Smooth muscle cell of the brain vasculature (primary cell): ENCODE results near the gene KIAA1614.
"Not testable (repeated sequence)": the region's sequence is repeated elsewhere in the genome, so short reads cannot be mapped to it uniquely, and the experiment has no call there.

Experiments
- DNase-seq: peaks from one replicate; pipeline ENCODE4 v3.0.0-alpha.2; 2012; ENCODE audit warnings: low read depth, low spot score

The KIAA1614 gene

GRCh38 chr1:180961622-180962021 lies 48.9 kb downstream of the KIAA1614 start:
- DNase-seq: no peak

GRCh38 chr1:180962178-180962577 lies 49.5 kb downstream of the KIAA1614 start:
- no peak for DNase-seq

- DNase-seq: no peak
Observed at GRCh38 chr1:180964056-180964455, 51.4 kb downstream of the KIAA1614 start.

GRCh38 chr1:180964595-180964994 lies 51.9 kb downstream of the KIAA1614 start:
- DNase-seq: no peak

- no peak for DNase-seq
Observed at GRCh38 chr1:180966312-180966711, 53.6 kb downstream of the KIAA1614 start.

- no peak for DNase-seq
Observed at GRCh38 chr1:180966744-180967536, 54.2 kb downstream of the KIAA1614 start.

- no peak for DNase-seq
Observed at GRCh38 chr1:180967558-180967957, 54.9 kb downstream of the KIAA1614 start.

GRCh38 chr1:180968834-180969233 lies 56.1 kb downstream of the KIAA1614 start:
- not testable (repeated sequence) for DNase-seq

GRCh38 chr1:180969434-180969833 lies 56.7 kb downstream of the KIAA1614 start:
- no peak for DNase-seq

- DNase-seq: no peak
Observed at GRCh38 chr1:180970333-180971079, 57.8 kb downstream of the KIAA1614 start.

- no peak for DNase-seq
Observed at GRCh38 chr1:180971273-180971997, 58.7 kb downstream of the KIAA1614 start.

GRCh38 chr1:180973369-180973768 lies 60.7 kb downstream of the KIAA1614 start:
- no peak for DNase-seq

- no peak for DNase-seq
Observed at GRCh38 chr1:180974236-180974635, 61.5 kb downstream of the KIAA1614 start.

- no peak for DNase-seq
Observed at GRCh38 chr1:180975551-180975950, 62.9 kb downstream of the KIAA1614 start.

GRCh38 chr1:180976191-180976590 lies 63.5 kb downstream of the KIAA1614 start:
- DNase-seq: no peak

GRCh38 chr1:180976732-180977357 lies 64.1 kb downstream of the KIAA1614 start:
- DNase-seq: no peak

GRCh38 chr1:180981596-180982387 lies 69.1 kb downstream of the KIAA1614 start:
- DNase-seq: peak; percentile 76

GRCh38 chr1:180982422-180982821 lies 69.7 kb downstream of the KIAA1614 start:
- DNase-seq: no peak

GRCh38 chr1:180988253-180988752 lies 75.6 kb downstream of the KIAA1614 start:
- peak; percentile 18 for DNase-seq

- no peak for DNase-seq
Observed at GRCh38 chr1:180994262-180994661, 81.6 kb downstream of the KIAA1614 start.
